Trophoblast cell (in vitro differentiated cells and primary cell): ENCODE data around the gene XIST.

Experiments used
- DNase-seq, 2 donors: peaks; one replicate each; pipeline ENCODE4 v3.0.0-alpha.2; 2016
- H2AFZ ChIP-seq: 2 replicates; pipeline ENCODE4 v1.6.1; 2013; ENCODE audit warnings: low read length, moderate library complexity, mild to moderate bottlenecking; ENCODE audit not compliant: insufficient read depth, poor library complexity
- H2AK5ac ChIP-seq: 2 replicates; pipeline ENCODE4 v1.6.1; 2013; ENCODE audit warnings: mild to moderate bottlenecking, low read length
- H2BK120ac ChIP-seq: 2 replicates; pipeline ENCODE4 v1.6.1; 2013; ENCODE audit warnings: low read length, mild to moderate bottlenecking, moderate library complexity; ENCODE audit not compliant: insufficient read depth, poor library complexity
- H2BK12ac ChIP-seq: 2 replicates; pipeline ENCODE4 v1.6.1; 2013; ENCODE audit warnings: mild to moderate bottlenecking, low read length, moderate library complexity
- H2BK5ac ChIP-seq: 2 replicates; pipeline ENCODE4 v1.6.1; 2013; ENCODE audit warnings: low read length, low read depth, moderate library complexity, mild to moderate bottlenecking; ENCODE audit not compliant: poor library complexity
- H3K14ac ChIP-seq: 2 replicates; pipeline ENCODE4 v1.6.1; 2013; ENCODE audit warnings: mild to moderate bottlenecking, low read length
- H3K18ac ChIP-seq: 2 replicates; pipeline ENCODE4 v1.6.1; 2013; ENCODE audit warnings: mild to moderate bottlenecking, low read length
- H3K23ac ChIP-seq: 2 replicates; pipeline ENCODE4 v1.6.1; 2013; ENCODE audit warnings: low read length
- H3K27ac ChIP-seq: 2 replicates; pipeline ENCODE4 v1.5.1; 2013; ENCODE audit warnings: low read depth, mild to moderate bottlenecking, inconsistent platforms, low read length, moderate library complexity
- H3K27me3 ChIP-seq: 2 replicates; pipeline ENCODE4 v1.6.1; 2013; ENCODE audit warnings: inconsistent platforms, mild to moderate bottlenecking, low read length, moderate library complexity; ENCODE audit not compliant: insufficient read depth
- H3K36me3 ChIP-seq, 2 experiments: 1 replicate in 1 of 2; 2 replicates in 1 of 2; pipeline ENCODE4 v1.6.1; 2013; ENCODE audit warnings: low read length in 2 of 2, mild to moderate bottlenecking in 2 of 2, moderate library complexity in 1 of 2; ENCODE audit not compliant: insufficient read depth in 2 of 2, control insufficient read depth in 1 of 2
- H3K4ac ChIP-seq: 2 replicates; pipeline ENCODE4 v1.6.1; 2013; ENCODE audit warnings: low read depth, mild to moderate bottlenecking, low read length, moderate library complexity
- H3K4me1 ChIP-seq, 2 experiments: 1 replicate in 1 of 2; 2 replicates in 1 of 2; pipeline ENCODE4 v1.6.1; 2013; ENCODE audit warnings: low read length in 2 of 2, mild to moderate bottlenecking in 2 of 2, moderate library complexity in 1 of 2; ENCODE audit not compliant: insufficient read depth in 2 of 2, control insufficient read depth in 1 of 2
- H3K4me2 ChIP-seq: 2 replicates; pipeline ENCODE4 v1.6.1; 2013; ENCODE audit warnings: inconsistent platforms, mild to moderate bottlenecking, low read length, moderate library complexity
- H3K4me3 ChIP-seq: 2 replicates; pipeline ENCODE4 v1.5.1; 2013; ENCODE audit warnings: mild to moderate bottlenecking, low read depth, low read length, inconsistent platforms
- H3K79me1 ChIP-seq: one replicate; pipeline ENCODE4 v1.6.1; 2013; ENCODE audit warnings: low read length
- H3K79me2 ChIP-seq: 2 replicates; pipeline ENCODE4 v1.6.1; 2013; ENCODE audit warnings: low read length, mild to moderate bottlenecking; ENCODE audit not compliant: control insufficient read depth, insufficient read depth, poor library complexity
- H3K9ac ChIP-seq: 2 replicates; pipeline ENCODE4 v1.6.1; 2013; ENCODE audit warnings: mild to moderate bottlenecking, low read length
- H3K9me3 ChIP-seq: 2 replicates; pipeline ENCODE4 v1.6.1; 2013; ENCODE audit warnings: low read depth, mild to moderate bottlenecking, control low read depth, inconsistent platforms, low read length; ENCODE audit not compliant: insufficient read depth
- H4K12ac ChIP-seq: 2 replicates; pipeline ENCODE4 v1.6.1; 2013; ENCODE audit warnings: low read depth, mild to moderate bottlenecking, low read length, moderate library complexity
- H4K8ac ChIP-seq: 2 replicates; pipeline ENCODE4 v1.6.1; 2013; ENCODE audit warnings: low read depth, mild to moderate bottlenecking, low read length, moderate library complexity
- H4K91ac ChIP-seq: one replicate; pipeline ENCODE4 v1.6.1; 2013; ENCODE audit warnings: low read depth, mild to moderate bottlenecking, low read length, moderate library complexity
- WGBS: extraction: QIAGEN DNeasy Blood & Tissue Kit; methylation state at CpG from one replicate; pipeline ENCODE4 v1.1.7; 2013; ENCODE audit warnings: missing lambda C conversion rate; ENCODE audit not compliant: insufficient read length, insufficient coverage; ENCODE audit errors: extremely low coverage; 5-methylcytosine and 5-hydroxymethylcytosine counted together

XIST gene

DNA sequence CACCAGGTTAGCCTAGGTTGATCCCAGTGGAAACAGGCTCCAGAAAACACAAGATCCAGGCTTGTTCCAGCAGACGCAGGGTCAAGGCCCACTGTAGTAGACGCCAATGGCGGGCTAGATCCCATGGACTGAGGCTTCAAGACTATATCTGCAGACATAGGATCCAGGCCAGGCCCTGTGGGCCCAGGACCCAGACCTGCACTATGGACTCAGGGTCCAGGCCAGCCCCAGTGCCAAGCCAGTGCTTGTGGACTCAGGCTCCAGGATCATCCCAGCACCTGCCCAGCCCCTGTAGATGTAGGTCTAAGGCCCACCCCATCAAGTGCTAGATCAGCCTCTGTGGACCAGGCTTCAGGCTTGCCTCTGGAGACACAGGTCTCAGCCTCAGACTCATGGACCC, 11.3 kb upstream of the XIST start:
- H2BK5ac ChIP-seq = no peak overlapping the region
- no peaks in the 10 kb centered on the region for H3K36me3 ChIP-seq
- H3K4me2 ChIP-seq = no peak overlapping the region
- no peak overlapping the region for H4K12ac ChIP-seq
- no peak overlapping the region for H3K4me3 ChIP-seq
- H2AK5ac ChIP-seq = no peak overlapping the region
- H3K9me3 ChIP-seq = no peaks in the 10 kb centered on the region
- WGBS = no CpG with 5 or more reads among the region's 3 CpGs
- H2AFZ ChIP-seq = no peak overlapping the region
- H2BK120ac ChIP-seq = no peak overlapping the region
- no peak overlapping the region for H3K9ac ChIP-seq
- H3K27me3 ChIP-seq = no peaks in the 10 kb centered on the region
- H3K27ac ChIP-seq = no peak overlapping the region
- no peaks in the 10 kb centered on the region for H3K79me2 ChIP-seq
- no peak overlapping the region for H3K14ac ChIP-seq
- no peak overlapping the region for H4K8ac ChIP-seq
- no peak overlapping the region for H4K91ac ChIP-seq
- no peak overlapping the region for H3K4ac ChIP-seq
- DNase-seq = no peak
- H3K23ac ChIP-seq = no peak overlapping the region
- H3K79me1 ChIP-seq = peaks cover 2% of the 10 kb centered on the region
- no peaks in the 10 kb centered on the region for H3K4me1 ChIP-seq
- H3K18ac ChIP-seq = no peak overlapping the region
- H2BK12ac ChIP-seq = no peak overlapping the region

DNA sequence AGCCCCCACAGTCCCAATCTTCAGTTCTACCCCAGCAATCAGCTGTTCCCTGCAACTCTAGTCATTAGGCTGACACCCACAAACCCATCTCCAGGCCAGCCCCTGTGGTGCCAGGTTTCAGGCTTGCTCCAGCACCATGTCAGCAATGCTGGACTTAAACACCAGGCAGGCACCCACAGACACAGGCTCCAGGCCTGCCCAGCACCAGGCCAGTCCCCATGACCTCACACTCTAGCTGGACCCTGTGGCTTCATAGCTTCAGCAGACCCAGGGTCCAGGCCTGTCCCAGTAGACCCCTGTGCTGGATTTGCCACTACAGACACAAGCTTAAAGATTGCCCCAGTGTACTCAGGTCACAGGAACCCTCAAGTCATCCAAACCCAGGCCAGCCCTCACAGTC, 10.8 kb upstream of the XIST start:
- Histone ChIP-seq H2BK12ac (no peak overlapping the region), H2AK5ac (no peak overlapping the region)

DNA sequence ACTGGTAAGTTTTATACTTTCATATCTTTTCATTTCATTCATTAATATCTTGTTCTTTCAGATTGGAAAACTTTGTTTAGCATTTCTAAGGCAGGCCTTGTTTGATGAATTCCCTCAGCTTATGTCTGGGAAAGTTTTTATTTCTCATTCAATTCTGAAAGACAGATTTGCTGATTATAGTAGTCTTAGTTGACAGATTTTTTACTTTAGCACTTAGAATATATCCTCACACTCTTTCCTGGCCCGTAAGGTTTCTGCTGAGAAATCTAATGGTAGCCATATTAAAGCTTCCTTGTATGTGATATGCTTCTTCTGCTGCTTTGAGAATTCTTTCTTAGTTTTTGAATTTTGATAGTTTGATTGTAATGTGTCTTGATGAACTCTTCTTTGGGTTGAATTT, 7.1 kb upstream of the XIST start:
- no peak overlapping the region for H4K91ac ChIP-seq
- no peak overlapping the region for H3K9ac ChIP-seq
- no peaks in the 10 kb centered on the region for H3K4me1 ChIP-seq
- H4K8ac ChIP-seq = no peak overlapping the region
- no peak overlapping the region for H3K23ac ChIP-seq
- no peak overlapping the region for H3K27ac ChIP-seq
- no peak overlapping the region for H3K4ac ChIP-seq
- H3K4me3 ChIP-seq = no peak overlapping the region
- H2AK5ac ChIP-seq = no peak overlapping the region
- no peaks in the 10 kb centered on the region for H3K27me3 ChIP-seq
- H3K9me3 ChIP-seq = no peaks in the 10 kb centered on the region
- H2AFZ ChIP-seq = no peak overlapping the region
- H2BK120ac ChIP-seq = no peak overlapping the region
- WGBS = no CpG with 5 or more reads among the region's 1 CpG
- no peaks in the 10 kb centered on the region for H3K79me2 ChIP-seq
- H3K36me3 ChIP-seq = no peaks in the 10 kb centered on the region
- H4K12ac ChIP-seq = no peak overlapping the region
- no peak overlapping the region for H3K4me2 ChIP-seq
- H3K18ac ChIP-seq = no peak overlapping the region
- no peak for DNase-seq
- H2BK12ac ChIP-seq = no peak overlapping the region
- peaks cover 2% of the 10 kb centered on the region for H3K79me1 ChIP-seq
- no peak overlapping the region for H2BK5ac ChIP-seq
- no peak overlapping the region for H3K14ac ChIP-seq

More for the DNA sequence above, 10.8 kb upstream of the XIST start:
- Histone ChIP-seq H2AFZ (no peak overlapping the region), H3K9ac (no peak overlapping the region), H3K27me3 (no peaks in the 10 kb centered on the region), H3K14ac (no peak overlapping the region), H3K9me3 (no peaks in the 10 kb centered on the region), H2BK5ac (no peak overlapping the region), H3K4ac (no peak overlapping the region), H3K27ac (no peak overlapping the region), H3K79me1 (peaks cover 2% of the 10 kb centered on the region), H3K4me3 (no peak overlapping the region), H4K8ac (no peak overlapping the region), H4K12ac (no peak overlapping the region), H3K79me2 (no peaks in the 10 kb centered on the region), H2BK120ac (no peak overlapping the region), H3K4me2 (no peak overlapping the region), H3K4me1 (no peaks in the 10 kb centered on the region), H3K18ac (no peak overlapping the region), H3K23ac (no peak overlapping the region), H3K36me3 (no peaks in the 10 kb centered on the region), H4K91ac (peak overlapping the region; percentile 7)
- no peak for DNase-seq

DNA sequence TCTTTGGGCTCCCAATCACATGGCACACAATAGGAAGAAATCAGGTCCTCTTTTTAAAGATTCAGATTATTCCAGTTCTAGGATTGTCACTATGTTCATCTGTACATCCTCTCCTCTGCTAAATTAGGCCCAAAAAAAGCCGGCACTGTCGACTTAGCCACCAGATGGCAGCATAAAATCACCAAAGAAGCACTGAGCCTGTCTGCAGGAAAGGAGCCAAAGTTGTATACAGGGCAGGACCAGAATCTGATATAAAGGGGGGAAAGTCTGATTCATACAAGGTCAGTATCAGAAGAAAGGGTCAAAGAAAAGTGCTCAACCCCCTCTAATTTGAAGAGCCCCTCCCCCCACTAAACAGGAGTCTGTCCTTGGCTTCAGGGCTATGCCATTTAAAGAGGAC, 3.0 kb upstream of the XIST start:
- Histone ChIP-seq H2AK5ac (no peak overlapping the region), H3K9ac (no peak overlapping the region), H3K4me3 (no peak overlapping the region), H3K14ac (no peak overlapping the region), H2BK5ac (no peak overlapping the region), H2BK120ac (no peak overlapping the region), H3K4me2 (no peak overlapping the region), H3K9me3 (no peaks in the 10 kb centered on the region), H2BK12ac (no peak overlapping the region), H4K8ac (no peak overlapping the region), H4K12ac (no peak overlapping the region), H3K27me3 (no peaks in the 10 kb centered on the region), H3K4ac (no peak overlapping the region), H3K27ac (no peak overlapping the region), H2AFZ (no peak overlapping the region), H3K79me2 (no peaks in the 10 kb centered on the region), H4K91ac (peak overlapping the region; percentile 24), H3K23ac (no peak overlapping the region), H3K36me3 (no peaks in the 10 kb centered on the region), H3K4me1 (no peaks in the 10 kb centered on the region), H3K18ac (no peak overlapping the region), H3K79me1 (no peaks in the 10 kb centered on the region)
- DNase-seq = peak; percentile 26 to 86
- WGBS = no CpG with 5 or more reads among the region's 2 CpGs
